GM12878 (cell line): ENCODE results near the gene FXYD4. TPM values are rescaled to one million over a fixed set of nuclear protein-coding genes. Genes with fewer than 3 reads are reported as not detected.

Experiments
- ATAC-seq: fragments of 200-7000 bp; cut with Tn5 transposase; 3 replicates; pipeline ENCODE4 v1.9.1; 2020; ENCODE audit warnings: mild to moderate bottlenecking, moderate library complexity
- BruUV-seq: library from RNA; stranded (reverse); fragments of 400-500 nt; replicated peaks from 2 replicates; lab custom pipeline; 2021; lab: Mats Ljungman, UMichigan
- CTCF ChIA-PET: fragments of 300-600 bp; sonication (Branson Sonifier 250); formaldehyde crosslinking; extraction: SDS; loops from one replicate; lab custom pipeline; 2021; ENCODE audit warnings: inconsistent platforms; lab: Yijun Ruan, JAX
- POLR2A ChIA-PET: fragments of 350-600 bp; formaldehyde crosslinking; extraction: SDS; loops from one replicate; lab custom pipeline; 2021; ENCODE audit warnings: inconsistent platforms; lab: Charles Lee
- RAD21 ChIA-PET: fragments of 300-600 bp; sonication (Branson Sonifier 250); formaldehyde crosslinking; loops from one replicate; lab custom pipeline; 2023; ENCODE audit warnings: antibody characterized with exemption; ENCODE audit not compliant: unreplicated experiment; lab: Charles Lee
- SMC1A ChIA-PET: fragments of 300-600 bp; sonication (Branson Sonifier 250); formaldehyde crosslinking; loops from one replicate; lab custom pipeline; 2023; ENCODE audit not compliant: unreplicated experiment, uncharacterized antibody; lab: Charles Lee
- DNase-seq: peaks from one replicate; pipeline ENCODE4 v3.0.0-alpha.2; 2011; ENCODE audit warnings: low read depth, low spot score
- FAIRE-seq: peaks from 3 replicates; lab custom pipeline; 2011; peaks lifted over from hg19 to GRCh38; lab: Jason Lieb, UNC
- H2AFZ ChIP-seq: 2 replicates; pipeline ENCODE4 v1.6.0; 2011; ENCODE audit warnings: low read depth, low read length, control low read depth; ENCODE audit not compliant: control insufficient read depth
- H3K27ac ChIP-seq: 2 replicates; pipeline ENCODE4 v1.5.1; 2011; ENCODE audit warnings: control low read depth; ENCODE audit not compliant: control insufficient read depth, insufficient read depth
- H3K27me3 ChIP-seq, 2 experiments: replicated peaks in 1 of 2; 2 replicates each; pipeline versions ENCODE4 v1.6.0 to v1.6.1; 2011; ENCODE audit warnings: low read length in 1 of 2; ENCODE audit not compliant: control insufficient read depth in 2 of 2, insufficient read depth in 2 of 2
- H3K36me3 ChIP-seq, 2 experiments: 2 replicates each; pipeline ENCODE4 v1.5.1; 2011; ENCODE audit warnings: low read length in 1 of 2; ENCODE audit not compliant: control insufficient read depth in 2 of 2, insufficient read depth in 2 of 2
- H3K4me1 ChIP-seq: 2 replicates; pipeline ENCODE4 v1.6.1; 2011; ENCODE audit warnings: mild to moderate bottlenecking, low read length, moderate library complexity, mixed read lengths; ENCODE audit not compliant: control insufficient read depth, insufficient read depth
- H3K4me2 ChIP-seq: 2 replicates; pipeline ENCODE4 v1.6.0; 2011; ENCODE audit warnings: control low read depth; ENCODE audit not compliant: control insufficient read depth, insufficient read depth
- H3K4me3 ChIP-seq: fragments of 200-600 bp; sonication (generic); 2 replicates; pipeline ENCODE4 v1.5.1; 2016
- H3K79me2 ChIP-seq: 2 replicates; pipeline ENCODE4 v1.6.0; 2011; ENCODE audit warnings: low read length; ENCODE audit not compliant: control insufficient read depth, insufficient read depth
- H3K9ac ChIP-seq: 2 replicates; pipeline ENCODE4 v1.8.0; 2011; ENCODE audit warnings: low read length, control low read depth, mixed read lengths; ENCODE audit not compliant: control insufficient read depth, insufficient read depth
- H3K9me3 ChIP-seq: replicated peaks from 3 replicates; pipeline ENCODE4 v1.5.1; 2011; ENCODE audit warnings: mild to moderate bottlenecking, low read length; ENCODE audit not compliant: control insufficient read depth, insufficient read depth
- H4K20me1 ChIP-seq: 2 replicates; pipeline ENCODE4 v1.6.0; 2011; ENCODE audit not compliant: control insufficient read depth, insufficient read depth
- CBFB ChIP-seq: IDR thresholded peaks from 2 replicates; pipeline ENCODE4 v1.6.1; 2016; ENCODE audit warnings: antibody characterized with exemption, low read depth
- HDGF ChIP-seq: fragments of 450-650 bp; IDR thresholded peaks from 2 replicates; pipeline ENCODE4 v1.6.1; 2016; ENCODE audit warnings: antibody characterized with exemption
- IKZF1 ChIP-seq: fragments of 450-650 bp; conservative IDR thresholded peaks from 2 replicates; pipeline ENCODE4 v1.6.1; 2017; ENCODE audit warnings: antibody characterized with exemption, mild to moderate bottlenecking
- RAD51 ChIP-seq: fragments of 450-650 bp; IDR thresholded peaks from 2 replicates; pipeline ENCODE4 v1.6.1; 2016; ENCODE audit warnings: moderate library complexity, mild to moderate bottlenecking, inconsistent platforms
- WGBS: methylation state at CpG from one replicate; pipeline ENCODE4 v1.1.6; 2016; ENCODE audit warnings: low lambda C conversion rate; ENCODE audit not compliant: insufficient replicate concordance, insufficient coverage; ENCODE audit errors: missing lambda C conversion rate; 5-methylcytosine and 5-hydroxymethylcytosine counted together
- in situ Hi-C: fragments of 300-500 bp; cut with MboI; formaldehyde crosslinking; loops from 9 replicates; pipeline ENCODE4 v1.14.3; 2018; ENCODE audit warnings: mixed read lengths
- intact Hi-C: fragments of 100-400 bp; cut with micrococcal nuclease; formaldehyde crosslinking; loops from one replicate; pipeline ENCODE4 v1.14.2; 2022; ENCODE audit not compliant: unreplicated experiment
- polyA plus RNA-seq, 11 experiments: library from polyadenylated mRNA; depleted of rRNA in 4 of 11; unstranded in 6 of 11; stranded (reverse) in 5 of 11; fragments of >200 nt; fragmentation: Nextera tagmentation in 4 of 11; fragmentation: Illumina TruSeq in 1 of 11; extraction: Ambion mirVana in 4 of 11; extraction: Trizol in 1 of 11; gene quantifications; 1 replicate in 1 of 11; 2 replicates in 10 of 11; pipeline versions ENCODE4 v1.2.1 to v1.2.3, GENCODE V29; 2011 to 2016; ENCODE audit warnings: inconsistent platforms in 2 of 11, missing spikeins in 2 of 11, low read depth in 1 of 11
- total RNA-seq, 4 experiments: library from RNA; depleted of rRNA in 3 of 4; stranded (reverse); fragments of >200 nt in 3 of 4; fragmentation: Illumina TruSeq in 1 of 4; extraction: Trizol in 1 of 4; gene quantifications; 2 replicates each; pipeline versions ENCODE4 v1.2.1 to v1.2.3, GENCODE V29; 2013 to 2021
- TF ChIP-seq, protein P1 (sequence below): IDR thresholded peaks from 2 replicates; pipeline ENCODE4 v1.6.1; 2011; ENCODE audit warnings: low read depth, low read length, improper control_type of control experiment, borderline replicate concordance
- TF ChIP-seq, protein P2 (sequence below): fragments of 450-650 bp; formaldehyde crosslinking; IDR thresholded peaks from 2 replicates; pipeline ENCODE4 v1.5.0; 2022; ENCODE audit warnings: mild to moderate bottlenecking, missing genetic modification characterization
- TF ChIP-seq, protein P3 (sequence below): IDR thresholded peaks from 2 replicates; pipeline ENCODE4 v1.6.1; 2011; ENCODE audit warnings: borderline replicate concordance, low read depth, mild to moderate bottlenecking, moderate library complexity, low read length; ENCODE audit not compliant: insufficient read depth, poor library complexity, severe bottlenecking
- TF ChIP-seq, protein P4 (sequence below): fragments of 450-650 bp; IDR thresholded peaks from 2 replicates; pipeline ENCODE4 v1.6.1; 2018; ENCODE audit warnings: mild to moderate bottlenecking, low read depth, moderate library complexity; ENCODE audit not compliant: partially characterized antibody
- TF ChIP-seq, protein P5 (sequence below): fragments of 450-650 bp; IDR thresholded peaks from 2 replicates; pipeline ENCODE4 v1.6.1; 2018; ENCODE audit warnings: borderline replicate concordance, mild to moderate bottlenecking; ENCODE audit not compliant: partially characterized antibody

Gene FXYD4
- total and polyA plus RNA-seq, 10 of the 15 experiments (the other 5 are each of a cell fraction or from before 2014, with no cell fraction given) = not detected

DNA sequence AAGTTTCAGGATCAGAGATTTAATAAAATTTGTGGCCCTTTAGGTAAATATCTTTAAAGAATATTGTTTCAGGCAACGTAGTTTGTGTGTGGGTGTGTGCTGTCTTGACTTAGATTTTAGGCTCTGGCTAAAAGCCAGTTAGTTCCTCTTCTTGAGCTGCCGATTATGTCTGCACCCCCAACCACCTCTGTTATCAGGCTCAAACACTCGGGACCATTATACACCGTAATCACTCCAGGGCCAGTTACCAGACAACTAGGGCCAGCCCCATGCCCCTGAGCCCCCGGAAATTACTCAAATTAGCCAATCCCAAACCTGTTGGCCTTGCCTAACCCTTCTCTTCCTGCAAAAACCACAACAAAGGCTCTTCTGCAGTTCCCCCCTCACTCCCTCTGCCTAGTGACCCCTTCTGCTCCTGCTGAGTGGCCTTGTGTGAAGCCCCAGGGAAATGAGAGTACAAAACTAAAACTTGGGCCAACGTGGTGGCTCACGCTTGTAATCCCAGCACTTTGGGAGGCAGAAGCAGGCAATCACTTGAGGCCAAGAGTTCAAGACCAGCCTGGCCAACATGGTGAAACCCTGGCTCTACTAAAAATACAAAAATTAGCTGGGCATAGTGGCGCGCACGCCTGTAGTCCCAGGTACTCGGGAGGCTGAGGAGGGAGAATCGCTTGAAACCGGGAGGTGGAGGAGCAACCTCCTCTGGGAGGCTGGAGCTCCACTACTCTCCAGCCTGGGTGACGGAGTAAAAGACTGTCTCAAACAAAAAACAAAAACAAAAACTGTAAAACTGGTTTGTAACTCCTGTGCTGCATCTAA, 46.7 kb downstream of the FXYD4 start:
- no TSS peak for BruUV-seq
- TF ChIP-seq CBFB = peak; percentile 84
- no peak for TF ChIP-seq HDGF
- no peak for TF ChIP-seq RAD51
- TF ChIP-seq, protein P1, sequence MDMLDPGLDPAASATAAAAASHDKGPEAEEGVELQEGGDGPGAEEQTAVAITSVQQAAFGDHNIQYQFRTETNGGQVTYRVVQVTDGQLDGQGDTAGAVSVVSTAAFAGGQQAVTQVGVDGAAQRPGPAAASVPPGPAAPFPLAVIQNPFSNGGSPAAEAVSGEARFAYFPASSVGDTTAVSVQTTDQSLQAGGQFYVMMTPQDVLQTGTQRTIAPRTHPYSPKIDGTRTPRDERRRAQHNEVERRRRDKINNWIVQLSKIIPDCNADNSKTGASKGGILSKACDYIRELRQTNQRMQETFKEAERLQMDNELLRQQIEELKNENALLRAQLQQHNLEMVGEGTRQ = no peak
- TF ChIP-seq IKZF1 = peak; percentile 73
- TF ChIP-seq, protein P2, sequence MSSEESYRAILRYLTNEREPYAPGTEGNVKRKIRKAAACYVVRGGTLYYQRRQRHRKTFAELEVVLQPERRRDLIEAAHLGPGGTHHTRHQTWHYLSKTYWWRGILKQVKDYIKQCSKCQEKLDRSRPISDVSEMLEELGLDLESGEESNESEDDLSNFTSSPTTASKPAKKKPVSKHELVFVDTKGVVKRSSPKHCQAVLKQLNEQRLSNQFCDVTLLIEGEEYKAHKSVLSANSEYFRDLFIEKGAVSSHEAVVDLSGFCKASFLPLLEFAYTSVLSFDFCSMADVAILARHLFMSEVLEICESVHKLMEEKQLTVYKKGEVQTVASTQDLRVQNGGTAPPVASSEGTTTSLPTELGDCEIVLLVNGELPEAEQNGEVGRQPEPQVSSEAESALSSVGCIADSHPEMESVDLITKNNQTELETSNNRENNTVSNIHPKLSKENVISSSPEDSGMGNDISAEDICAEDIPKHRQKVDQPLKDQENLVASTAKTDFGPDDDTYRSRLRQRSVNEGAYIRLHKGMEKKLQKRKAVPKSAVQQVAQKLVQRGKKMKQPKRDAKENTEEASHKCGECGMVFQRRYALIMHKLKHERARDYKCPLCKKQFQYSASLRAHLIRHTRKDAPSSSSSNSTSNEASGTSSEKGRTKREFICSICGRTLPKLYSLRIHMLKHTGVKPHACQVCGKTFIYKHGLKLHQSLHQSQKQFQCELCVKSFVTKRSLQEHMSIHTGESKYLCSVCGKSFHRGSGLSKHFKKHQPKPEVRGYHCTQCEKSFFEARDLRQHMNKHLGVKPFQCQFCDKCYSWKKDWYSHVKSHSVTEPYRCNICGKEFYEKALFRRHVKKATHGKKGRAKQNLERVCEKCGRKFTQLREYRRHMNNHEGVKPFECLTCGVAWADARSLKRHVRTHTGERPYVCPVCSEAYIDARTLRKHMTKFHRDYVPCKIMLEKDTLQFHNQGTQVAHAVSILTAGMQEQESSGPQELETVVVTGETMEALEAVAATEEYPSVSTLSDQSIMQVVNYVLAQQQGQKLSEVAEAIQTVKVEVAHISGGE = no peak
- TF ChIP-seq, protein P3, sequence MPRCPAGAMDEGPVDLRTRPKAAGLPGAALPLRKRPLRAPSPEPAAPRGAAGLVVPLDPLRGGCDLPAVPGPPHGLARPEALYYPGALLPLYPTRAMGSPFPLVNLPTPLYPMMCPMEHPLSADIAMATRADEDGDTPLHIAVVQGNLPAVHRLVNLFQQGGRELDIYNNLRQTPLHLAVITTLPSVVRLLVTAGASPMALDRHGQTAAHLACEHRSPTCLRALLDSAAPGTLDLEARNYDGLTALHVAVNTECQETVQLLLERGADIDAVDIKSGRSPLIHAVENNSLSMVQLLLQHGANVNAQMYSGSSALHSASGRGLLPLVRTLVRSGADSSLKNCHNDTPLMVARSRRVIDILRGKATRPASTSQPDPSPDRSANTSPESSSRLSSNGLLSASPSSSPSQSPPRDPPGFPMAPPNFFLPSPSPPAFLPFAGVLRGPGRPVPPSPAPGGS = peak; percentile 18
- TF ChIP-seq, protein P4, sequence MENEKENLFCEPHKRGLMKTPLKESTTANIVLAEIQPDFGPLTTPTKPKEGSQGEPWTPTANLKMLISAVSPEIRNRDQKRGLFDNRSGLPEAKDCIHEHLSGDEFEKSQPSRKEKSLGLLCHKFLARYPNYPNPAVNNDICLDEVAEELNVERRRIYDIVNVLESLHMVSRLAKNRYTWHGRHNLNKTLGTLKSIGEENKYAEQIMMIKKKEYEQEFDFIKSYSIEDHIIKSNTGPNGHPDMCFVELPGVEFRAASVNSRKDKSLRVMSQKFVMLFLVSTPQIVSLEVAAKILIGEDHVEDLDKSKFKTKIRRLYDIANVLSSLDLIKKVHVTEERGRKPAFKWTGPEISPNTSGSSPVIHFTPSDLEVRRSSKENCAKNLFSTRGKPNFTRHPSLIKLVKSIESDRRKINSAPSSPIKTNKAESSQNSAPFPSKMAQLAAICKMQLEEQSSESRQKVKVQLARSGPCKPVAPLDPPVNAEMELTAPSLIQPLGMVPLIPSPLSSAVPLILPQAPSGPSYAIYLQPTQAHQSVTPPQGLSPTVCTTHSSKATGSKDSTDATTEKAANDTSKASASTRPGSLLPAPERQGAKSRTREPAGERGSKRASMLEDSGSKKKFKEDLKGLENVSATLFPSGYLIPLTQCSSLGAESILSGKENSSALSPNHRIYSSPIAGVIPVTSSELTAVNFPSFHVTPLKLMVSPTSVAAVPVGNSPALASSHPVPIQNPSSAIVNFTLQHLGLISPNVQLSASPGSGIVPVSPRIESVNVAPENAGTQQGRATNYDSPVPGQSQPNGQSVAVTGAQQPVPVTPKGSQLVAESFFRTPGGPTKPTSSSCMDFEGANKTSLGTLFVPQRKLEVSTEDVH = no peak
- TF ChIP-seq, protein P5, sequence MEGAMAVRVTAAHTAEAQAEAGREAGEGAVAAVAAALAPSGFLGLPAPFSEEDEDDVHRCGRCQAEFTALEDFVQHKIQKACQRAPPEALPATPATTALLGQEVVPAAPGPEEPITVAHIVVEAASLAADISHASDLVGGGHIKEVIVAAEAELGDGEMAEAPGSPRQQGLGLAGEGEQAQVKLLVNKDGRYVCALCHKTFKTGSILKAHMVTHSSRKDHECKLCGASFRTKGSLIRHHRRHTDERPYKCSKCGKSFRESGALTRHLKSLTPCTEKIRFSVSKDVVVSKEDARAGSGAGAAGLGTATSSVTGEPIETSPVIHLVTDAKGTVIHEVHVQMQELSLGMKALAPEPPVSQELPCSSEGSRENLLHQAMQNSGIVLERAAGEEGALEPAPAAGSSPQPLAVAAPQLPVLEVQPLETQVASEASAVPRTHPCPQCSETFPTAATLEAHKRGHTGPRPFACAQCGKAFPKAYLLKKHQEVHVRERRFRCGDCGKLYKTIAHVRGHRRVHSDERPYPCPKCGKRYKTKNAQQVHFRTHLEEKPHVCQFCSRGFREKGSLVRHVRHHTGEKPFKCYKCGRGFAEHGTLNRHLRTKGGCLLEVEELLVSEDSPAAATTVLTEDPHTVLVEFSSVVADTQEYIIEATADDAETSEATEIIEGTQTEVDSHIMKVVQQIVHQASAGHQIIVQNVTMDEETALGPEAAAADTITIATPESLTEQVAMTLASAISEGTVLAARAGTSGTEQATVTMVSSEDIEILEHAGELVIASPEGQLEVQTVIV = no peak

More for the DNA sequence above, 46.7 kb downstream of the FXYD4 start:
- Histone ChIP-seq H3K9ac (peak overlapping the region; percentile 50), H3K27me3 (no peaks in the 10 kb centered on the region), H3K4me2 (peak overlapping the region; percentile 62), H3K4me1 (peaks cover 21% of the 10 kb centered on the region), H3K4me3 (peak overlapping the region; percentile 2; the same call in 1 of the 2 replicates), H3K79me2 (no peaks in the 10 kb centered on the region), H2AFZ (peak overlapping the region; percentile 93), H3K36me3 (no peaks in the 10 kb centered on the region), H3K9me3 (no peaks in the 10 kb centered on the region; the same call in 2 of the 3 replicates), H4K20me1 (no peaks in the 10 kb centered on the region), H3K27ac (peak overlapping the region; percentile 79)
- peak; percentile 78 for DNase-seq
- ChIA-PET RAD21 (no interaction called here), SMC1A (interaction anchor here (1.1 to 2.8 kb wide), 4 partner anchors 8 to 34 kb away, joined by 3 to 18 read pairs (median 6); partner anchors contain the start of genes HNRNPF and ZNF487), POLR2A (interaction anchor here (0.5 to 1.1 kb wide), 5 partner anchors 8 to 132 kb away, joined by 3 to 4 read pairs (median 3); no protein-coding TSS in a partner anchor), CTCF (interaction anchor here (0.9 kb wide), 3 partner anchors 8 to 69 kb away, joined by 3 read pairs; no protein-coding TSS in a partner anchor)
- peak; percentile 72 for ATAC-seq
- FAIRE-seq = peak; percentile 95
- intact Hi-C loops = loop anchor here (1.0 kb wide), 1 partner anchor 9 kb away; the partner anchor contains the start of gene HNRNPF
- 50% methylated on average over 14 of the region's 14 CpGs for WGBS
- in situ Hi-C loops = loop anchor here (25.0 kb wide), 3 partner anchors 281 to 781 kb away; partner anchors contain the start of genes CSGALNACT2 and ZNF33B
